ENCODE results near the gene DNAJA2.

DNA sequence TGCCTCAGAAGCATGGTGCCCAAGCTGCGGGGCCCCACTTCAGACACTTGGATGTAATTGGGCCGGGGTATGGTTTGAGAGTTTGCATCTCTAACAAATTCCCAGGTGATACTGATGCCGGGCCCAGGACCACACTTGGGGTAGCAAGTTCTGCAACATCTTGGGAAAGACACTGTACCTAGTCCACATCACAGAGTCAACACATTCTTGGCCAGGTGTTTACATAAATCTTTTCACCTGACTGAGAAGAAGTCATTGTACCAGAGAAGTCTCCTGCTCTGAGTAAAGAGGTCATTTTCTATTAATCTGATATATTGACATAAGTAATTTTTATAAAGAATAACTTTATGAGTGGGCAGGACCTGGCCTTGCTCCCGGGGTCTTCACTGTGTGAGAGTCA is 61.8 kb downstream of the DNAJA2 start:
- TF ChIP-seq TAF1 (IDR thresholded peaks at IDR 0.05; ENCODE audit: low read depth) (no peak), POLR2AphosphoS5 (IDR thresholded peaks at IDR 0.05) (no peak), RAD21 (conservative IDR thresholded peaks at IDR 0.05) (no peak), EP300 (conservative IDR thresholded peaks at IDR 0.05; ENCODE audit: poor library complexity, severe bottlenecking) (no peak)
- TF ChIP-seq, protein P1, sequence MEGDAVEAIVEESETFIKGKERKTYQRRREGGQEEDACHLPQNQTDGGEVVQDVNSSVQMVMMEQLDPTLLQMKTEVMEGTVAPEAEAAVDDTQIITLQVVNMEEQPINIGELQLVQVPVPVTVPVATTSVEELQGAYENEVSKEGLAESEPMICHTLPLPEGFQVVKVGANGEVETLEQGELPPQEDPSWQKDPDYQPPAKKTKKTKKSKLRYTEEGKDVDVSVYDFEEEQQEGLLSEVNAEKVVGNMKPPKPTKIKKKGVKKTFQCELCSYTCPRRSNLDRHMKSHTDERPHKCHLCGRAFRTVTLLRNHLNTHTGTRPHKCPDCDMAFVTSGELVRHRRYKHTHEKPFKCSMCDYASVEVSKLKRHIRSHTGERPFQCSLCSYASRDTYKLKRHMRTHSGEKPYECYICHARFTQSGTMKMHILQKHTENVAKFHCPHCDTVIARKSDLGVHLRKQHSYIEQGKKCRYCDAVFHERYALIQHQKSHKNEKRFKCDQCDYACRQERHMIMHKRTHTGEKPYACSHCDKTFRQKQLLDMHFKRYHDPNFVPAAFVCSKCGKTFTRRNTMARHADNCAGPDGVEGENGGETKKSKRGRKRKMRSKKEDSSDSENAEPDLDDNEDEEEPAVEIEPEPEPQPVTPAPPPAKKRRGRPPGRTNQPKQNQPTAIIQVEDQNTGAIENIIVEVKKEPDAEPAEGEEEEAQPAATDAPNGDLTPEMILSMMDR (IDR thresholded peaks at IDR 0.05; ENCODE audit: poor library complexity, severe bottlenecking): no peak
